GM21723 (cell line): ENCODE measurements around the gene ARRDC4.

ENCODE experiments used
- ATAC-seq: cut with Tn5 transposase; IDR thresholded peaks from one replicate; pipeline ENCODE4 v1.9.1; 2021; ENCODE audit warnings: mild to moderate bottlenecking, moderate library complexity; ENCODE audit not compliant: unreplicated experiment

Gene ARRDC4

GRCh38 chr15:97995881-97996603, 35.5 kb downstream of the ARRDC4 start:
- ATAC-seq = no peak

GRCh38 chr15:97998307-97999071, 38.0 kb downstream of the ARRDC4 start:
- ATAC-seq = no peak

GRCh38 chr15:98000249-98001203, 40.0 kb downstream of the ARRDC4 start:
- no peak for ATAC-seq

- no peak for ATAC-seq
Observed at GRCh38 chr15:98001663-98002194, 41.2 kb downstream of the ARRDC4 start.

- ATAC-seq = no peak
Observed at GRCh38 chr15:98002419-98002818, 41.9 kb downstream of the ARRDC4 start.

GRCh38 chr15:98002866-98003265, 42.4 kb downstream of the ARRDC4 start:
- no peak for ATAC-seq

- ATAC-seq = no peak
Observed at GRCh38 chr15:98003518-98003917, 43.0 kb downstream of the ARRDC4 start.

- ATAC-seq = no peak
Observed at GRCh38 chr15:98003996-98004395, 43.5 kb downstream of the ARRDC4 start.

- ATAC-seq = no peak
Observed at GRCh38 chr15:98005659-98006058, 45.2 kb downstream of the ARRDC4 start.

- no peak for ATAC-seq
Observed at GRCh38 chr15:98009169-98009568, 48.7 kb downstream of the ARRDC4 start.

- no peak for ATAC-seq
Observed at GRCh38 chr15:98009971-98010370, 49.5 kb downstream of the ARRDC4 start.

- no peak for ATAC-seq
Observed at GRCh38 chr15:98012354-98012753, 51.9 kb downstream of the ARRDC4 start.

GRCh38 chr15:98013631-98014030, 53.1 kb downstream of the ARRDC4 start:
- no peak for ATAC-seq

GRCh38 chr15:98017150-98017964, 56.9 kb downstream of the ARRDC4 start:
- no peak for ATAC-seq

GRCh38 chr15:98018761-98019351, 58.4 kb downstream of the ARRDC4 start:
- no peak for ATAC-seq
